Activated naive CD4-positive, alpha-beta T cell treated with anti-CD3 and anti-CD28 coated beads, Interleukin-2, amount 50 U/mL, for 72 hours (primary cell): Measurements from ENCODE around the gene ARL6IP4. TPM values are rescaled to one million over a fixed set of nuclear protein-coding genes. Genes with fewer than 3 reads are reported as not detected.
"Not testable (repeated sequence)": the region's sequence is repeated elsewhere in the genome, so short reads cannot be mapped to it uniquely, and the experiment has no call there.

Experiments used
- ATAC-seq, 2 donors: fragments of 150-1000 bp; cut with Tn5 transposase; 2 replicates each; pipeline ENCODE4 v1.10.0; 2021; ENCODE audit warnings: mild to moderate bottlenecking in 2 of 2, moderate library complexity in 2 of 2
- DNase-seq, 2 donors: peaks; one replicate each; pipeline ENCODE4 v3.0.0; 2021 to 2022; ENCODE audit warnings: low spot score in 2 of 2
- H3K27ac Mint-ChIP-seq, 2 donors: one replicate each; pipeline ENCODE4 v1.8.0; 2022; ENCODE audit warnings: mild to moderate bottlenecking in 2 of 2, mixed read lengths in 2 of 2
- H3K36me3 Mint-ChIP-seq, 2 donors: one replicate each; pipeline ENCODE4 v1.8.0; 2022; ENCODE audit warnings: mixed read lengths in 2 of 2
- H3K9me3 Mint-ChIP-seq, 2 donors: one replicate each; pipeline ENCODE4 v1.8.0; 2022; ENCODE audit warnings: mixed read lengths in 2 of 2
- total RNA-seq, 2 donors: library from RNA; stranded (reverse); gene quantifications; one replicate each; pipeline ENCODE4 v1.2.3, GENCODE V29; 2022

Gene ARL6IP4
- total RNA-seq, 2 donors from 2014 or later: 99.9 to 180 TPM

GRCh38 chr12:123006977-123007376 lies 26.5 kb downstream of the ARL6IP4 start:
- DNase-seq (no peak), ATAC-seq (no peak)
- no peaks in the 10 kb centered on the region for H3K36me3 Mint-ChIP-seq
- no peak overlapping the region for H3K27ac Mint-ChIP-seq
- no peaks in the 10 kb centered on the region for H3K9me3 Mint-ChIP-seq

GRCh38 chr12:123010110-123010509 lies 29.6 kb downstream of the ARL6IP4 start:
- no peak for ATAC-seq
- Mint-ChIP-seq H3K27ac (peak overlapping the region in 1 of 2 donors; percentile 69), H3K36me3 (no peaks in the 10 kb centered on the region), H3K9me3 (no peaks in the 10 kb centered on the region)
- DNase-seq: no peak

DNA sequence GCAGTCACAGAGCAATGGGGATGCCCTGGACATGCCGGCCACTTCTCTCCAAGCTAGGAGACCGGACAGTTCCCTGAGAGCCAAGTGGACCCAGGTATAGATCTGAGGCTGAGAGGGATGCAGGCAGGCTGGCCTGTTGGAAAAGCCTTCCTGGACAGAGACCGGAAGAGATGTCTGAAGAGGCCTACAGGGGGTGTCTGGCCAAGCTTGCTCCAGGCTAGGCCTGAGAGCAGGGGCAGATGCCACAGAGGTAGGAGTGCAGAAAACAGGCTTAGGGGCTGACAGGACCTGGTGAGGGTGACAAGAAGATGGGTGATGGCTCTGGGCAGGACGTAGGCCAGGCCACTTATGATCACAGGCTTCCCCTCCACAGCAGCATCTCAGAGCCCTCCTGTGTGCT lies 30.2 kb downstream of the ARL6IP4 start:
- DNase-seq (no peak), ATAC-seq (no peak)
- no peaks in the 10 kb centered on the region for H3K9me3 Mint-ChIP-seq
- H3K36me3 Mint-ChIP-seq: no peaks in the 10 kb centered on the region
- peak overlapping the region in 1 of 2 donors; percentile 69 for H3K27ac Mint-ChIP-seq

- peak overlapping the region in 1 of 2 donors; percentile 77 for H3K27ac Mint-ChIP-seq
- H3K9me3 Mint-ChIP-seq: no peaks in the 10 kb centered on the region
- ATAC-seq (no peak), DNase-seq (no peak)
- no peaks in the 10 kb centered on the region for H3K36me3 Mint-ChIP-seq
Observed at GRCh38 chr12:123011701-123012100, 31.2 kb downstream of the ARL6IP4 start.

DNA sequence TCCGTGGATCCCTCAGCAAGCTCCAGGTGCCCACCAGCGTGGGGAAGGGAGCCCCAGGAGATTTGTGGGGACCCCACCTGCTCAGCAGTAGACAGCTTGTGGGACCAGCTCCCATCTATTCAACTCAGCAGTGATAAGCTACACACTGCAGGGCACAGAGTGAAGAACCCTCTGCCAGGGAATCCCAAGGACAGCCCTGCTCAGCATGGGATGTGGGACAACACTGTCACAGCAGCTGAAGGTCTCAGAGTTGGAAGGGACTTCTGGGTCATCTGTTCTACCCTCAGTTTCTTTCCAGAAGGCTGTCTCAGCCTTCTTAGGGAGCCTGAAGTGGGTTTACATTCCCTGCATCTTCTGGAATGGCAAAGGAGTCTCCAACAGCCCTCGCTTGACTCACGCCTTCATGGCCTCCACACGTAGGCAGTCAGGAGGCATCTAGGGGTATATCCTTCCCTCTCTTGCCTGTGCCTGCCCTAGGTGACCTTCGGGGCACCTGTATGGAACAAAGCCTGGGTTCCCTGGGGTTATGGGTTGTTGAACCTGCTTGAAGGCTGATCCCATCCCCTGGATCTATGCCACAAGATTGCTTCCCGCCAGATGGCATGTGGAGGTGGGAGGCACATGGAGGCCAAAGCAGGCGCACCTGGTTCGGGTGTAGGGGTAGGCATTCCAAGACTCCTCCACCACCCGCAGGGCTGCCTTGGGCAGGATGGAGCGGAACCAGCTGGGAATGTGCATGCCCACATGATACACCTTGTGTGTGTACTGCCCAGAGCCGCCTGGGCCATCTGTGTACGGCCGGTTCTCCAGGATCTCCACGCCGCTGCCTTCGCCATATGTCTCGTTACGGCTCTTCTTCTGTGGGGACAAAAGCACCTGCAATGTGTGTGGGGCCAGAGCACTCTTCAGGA lies 33.0 kb downstream of the ARL6IP4 start:
- no peak for DNase-seq
- Mint-ChIP-seq H3K27ac (peak overlapping the region; percentile 44 to 48), H3K36me3 (no peaks in the 10 kb centered on the region), H3K9me3 (no peaks in the 10 kb centered on the region)
- ATAC-seq: no peak

DNA sequence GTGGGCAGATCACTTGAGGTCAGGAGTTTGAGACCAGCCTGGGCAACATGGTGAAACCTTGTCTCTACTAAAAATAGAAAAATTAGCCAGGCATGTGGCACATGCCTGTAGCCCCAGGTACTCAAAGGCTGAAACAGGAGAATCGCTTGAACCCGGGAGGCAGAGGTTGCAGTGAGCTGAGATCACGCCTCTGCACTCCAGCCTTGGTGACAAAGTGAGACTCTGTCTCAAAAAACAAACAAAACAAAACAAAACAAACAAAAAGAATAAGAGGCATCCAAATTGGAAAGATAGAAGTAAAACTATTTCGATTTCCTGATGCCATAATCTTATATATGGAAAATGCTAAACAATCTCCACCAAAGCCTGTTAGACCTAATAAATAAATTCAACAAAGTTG lies 34.0 kb downstream of the ARL6IP4 start:
- H3K27ac Mint-ChIP-seq, ATAC-seq, H3K36me3 Mint-ChIP-seq, H3K9me3 Mint-ChIP-seq, DNase-seq: not testable (repeated sequence)

DNA sequence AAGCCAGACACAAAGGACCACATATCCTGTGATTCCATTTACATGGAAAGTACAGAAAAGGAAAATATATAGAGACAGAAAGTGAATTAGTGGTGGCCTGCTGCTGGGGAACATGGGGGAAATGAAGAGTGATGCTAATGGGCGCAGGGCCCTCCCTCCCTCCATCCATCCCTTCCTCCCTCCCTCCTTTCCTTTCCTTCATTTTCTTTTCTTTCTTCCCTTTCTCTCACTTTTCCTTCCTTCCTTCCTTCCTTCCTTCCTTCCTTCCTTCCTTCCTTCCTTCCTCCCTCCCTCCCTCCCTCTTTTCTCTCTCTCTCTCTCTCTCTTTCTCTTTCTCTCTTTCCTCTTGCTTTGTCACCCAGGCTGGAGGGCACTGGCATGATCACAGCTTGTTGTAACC lies 37.3 kb downstream of the ARL6IP4 start:
- peak overlapping the region in 1 of 2 donors; percentile 33 for H3K27ac Mint-ChIP-seq
- ATAC-seq (no peak), DNase-seq (no peak)
- H3K36me3 Mint-ChIP-seq: no peaks in the 10 kb centered on the region
- no peaks in the 10 kb centered on the region for H3K9me3 Mint-ChIP-seq

- Mint-ChIP-seq H3K36me3 (no peaks in the 10 kb centered on the region), H3K9me3 (no peaks in the 10 kb centered on the region), H3K27ac (peak overlapping the region; percentile 60 to 84)
- no peak for ATAC-seq
- DNase-seq: no peak
Observed at GRCh38 chr12:123019841-123020138, 39.3 kb downstream of the ARL6IP4 start.

DNA sequence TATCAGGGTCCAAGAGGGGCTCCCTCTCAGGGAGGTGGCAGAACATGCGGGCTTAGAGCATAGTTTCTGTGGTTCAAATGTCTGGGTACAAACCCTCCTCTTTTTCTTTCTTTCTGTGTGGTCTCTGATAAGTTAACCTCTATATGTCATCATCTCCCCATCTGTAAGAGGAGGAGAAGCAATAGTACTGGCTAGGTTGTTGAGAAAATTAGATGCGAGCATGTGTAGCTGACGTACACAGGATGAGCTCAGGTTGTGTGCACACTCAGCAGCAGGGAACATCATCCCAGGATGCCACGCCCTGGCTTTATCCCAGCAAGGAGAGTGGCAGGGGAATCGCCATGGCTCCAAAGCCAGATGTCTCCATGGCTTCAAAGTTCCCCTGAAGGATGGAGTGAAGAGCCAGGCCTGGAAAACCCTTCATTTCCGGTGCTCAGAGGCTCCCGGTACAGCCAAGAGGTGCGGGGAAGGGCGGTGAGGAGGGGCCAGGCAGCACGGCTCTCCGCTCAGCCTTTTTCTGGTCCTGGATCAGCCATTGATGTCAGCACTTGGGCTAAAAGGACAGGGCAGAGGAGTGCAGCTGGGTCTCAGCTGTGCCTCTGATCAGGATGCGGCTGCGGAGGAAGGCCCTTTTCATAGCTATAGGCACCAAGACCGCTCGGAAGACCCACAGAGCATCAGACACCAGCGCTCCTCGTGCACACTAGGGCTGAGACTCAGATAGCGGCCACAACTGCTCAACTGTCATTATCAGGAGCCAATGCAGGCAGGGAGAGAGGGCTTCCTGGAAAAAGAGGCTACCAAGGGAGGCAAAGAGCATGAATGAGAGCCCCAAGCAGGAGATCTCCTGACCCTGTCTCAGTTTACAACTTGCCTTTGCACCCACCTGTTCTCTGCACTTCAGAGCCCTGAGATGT lies 41.5 kb downstream of the ARL6IP4 start:
- ATAC-seq (no peak), DNase-seq (no peak)
- H3K36me3 Mint-ChIP-seq: no peaks in the 10 kb centered on the region
- H3K9me3 Mint-ChIP-seq: no peaks in the 10 kb centered on the region
- no peak overlapping the region for H3K27ac Mint-ChIP-seq

DNA sequence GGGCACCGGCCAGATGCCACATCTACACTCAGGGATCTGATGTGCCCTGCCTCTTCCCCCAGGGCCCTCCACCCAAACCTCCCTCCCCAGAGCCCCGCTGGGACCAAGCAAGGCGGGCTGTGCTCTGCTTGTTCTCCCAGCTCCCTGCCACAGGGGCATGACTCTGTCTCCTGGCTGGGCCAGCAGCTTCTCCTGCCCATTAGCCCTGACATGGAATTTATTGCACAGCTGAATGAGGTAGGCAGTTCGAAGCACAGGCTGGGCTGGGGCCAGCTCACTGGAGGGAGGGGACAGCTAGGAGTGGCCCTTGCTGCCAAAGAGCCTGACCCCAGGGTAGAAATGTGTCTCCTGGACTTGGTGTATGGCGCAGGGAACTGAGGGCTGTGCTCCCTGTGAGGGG lies 42.4 kb downstream of the ARL6IP4 start:
- ATAC-seq (no peak), DNase-seq (no peak)
- H3K9me3 Mint-ChIP-seq: no peaks in the 10 kb centered on the region
- no peak overlapping the region for H3K27ac Mint-ChIP-seq
- H3K36me3 Mint-ChIP-seq: no peaks in the 10 kb centered on the region

GRCh38 chr12:123024819-123025391 lies 44.4 kb downstream of the ARL6IP4 start:
- peak overlapping the region; percentile 55 to 95 for H3K27ac Mint-ChIP-seq
- no peaks in the 10 kb centered on the region for H3K36me3 Mint-ChIP-seq
- peak; percentile 88 to 96 for ATAC-seq
- DNase-seq: peak in 1 of 2 donors; percentile 43
- H3K9me3 Mint-ChIP-seq: no peaks in the 10 kb centered on the region

- DNase-seq: no peak
- peak overlapping the region in 1 of 2 donors; percentile 60 for H3K27ac Mint-ChIP-seq
- H3K9me3 Mint-ChIP-seq: no peaks in the 10 kb centered on the region
- ATAC-seq: no peak
- no peaks in the 10 kb centered on the region for H3K36me3 Mint-ChIP-seq
Observed at GRCh38 chr12:123026094-123026853, 45.8 kb downstream of the ARL6IP4 start.

- DNase-seq (no peak), ATAC-seq (no peak)
- Mint-ChIP-seq H3K36me3 (no peaks in the 10 kb centered on the region), H3K27ac (peak overlapping the region in 1 of 2 donors; percentile 66), H3K9me3 (no peaks in the 10 kb centered on the region)
Observed at GRCh38 chr12:123027726-123028445, 47.4 kb downstream of the ARL6IP4 start.

DNA sequence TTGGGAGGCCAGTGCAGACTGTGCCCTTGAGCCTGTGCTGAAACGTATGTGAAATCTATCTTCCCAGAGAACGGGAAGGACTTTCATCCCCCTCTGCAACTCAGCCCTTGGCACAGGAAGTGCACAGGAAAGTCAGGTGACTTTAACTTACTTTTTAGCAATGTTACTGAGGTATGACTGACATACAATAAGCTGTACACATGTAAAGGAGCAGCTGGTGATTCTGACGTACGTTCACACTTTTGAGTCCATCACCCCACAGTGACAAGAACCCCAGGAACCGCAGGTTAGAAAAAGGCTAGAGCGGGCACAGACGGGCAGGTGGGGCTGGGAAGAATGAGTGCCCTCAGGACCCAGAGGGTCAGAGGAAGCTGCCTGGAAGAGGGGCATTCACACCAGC lies 48.0 kb downstream of the ARL6IP4 start:
- no peak for ATAC-seq
- Mint-ChIP-seq H3K36me3 (peaks cover 0 to 4% of the 10 kb centered on the region in 2 donors), H3K27ac (peak overlapping the region in 1 of 2 donors; percentile 66), H3K9me3 (no peaks in the 10 kb centered on the region)
- DNase-seq: no peak

DNA sequence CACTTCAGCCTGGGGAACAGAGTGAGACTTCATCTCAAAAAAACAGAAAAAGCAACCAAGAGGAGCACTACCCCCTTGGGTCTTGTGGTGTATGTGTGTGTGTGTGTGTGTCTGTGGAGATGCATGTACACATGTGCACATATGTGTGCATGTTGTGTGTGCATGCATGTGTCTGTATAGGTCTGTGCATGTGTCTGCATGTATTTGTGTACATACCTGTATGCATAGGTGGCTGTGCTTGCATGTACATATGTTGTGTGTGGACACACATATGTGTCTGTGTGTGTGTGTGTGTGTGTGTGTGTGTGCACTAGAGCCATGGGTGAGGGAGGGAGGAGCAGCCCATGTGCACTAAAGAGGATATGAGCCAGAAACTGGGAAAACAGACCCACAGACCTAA lies 49.1 kb downstream of the ARL6IP4 start:
- Mint-ChIP-seq H3K36me3 (peaks cover 0 to 10% of the 10 kb centered on the region in 2 donors), H3K9me3 (no peaks in the 10 kb centered on the region), H3K27ac (no peak overlapping the region)
- ATAC-seq (no peak), DNase-seq (no peak)

DNA sequence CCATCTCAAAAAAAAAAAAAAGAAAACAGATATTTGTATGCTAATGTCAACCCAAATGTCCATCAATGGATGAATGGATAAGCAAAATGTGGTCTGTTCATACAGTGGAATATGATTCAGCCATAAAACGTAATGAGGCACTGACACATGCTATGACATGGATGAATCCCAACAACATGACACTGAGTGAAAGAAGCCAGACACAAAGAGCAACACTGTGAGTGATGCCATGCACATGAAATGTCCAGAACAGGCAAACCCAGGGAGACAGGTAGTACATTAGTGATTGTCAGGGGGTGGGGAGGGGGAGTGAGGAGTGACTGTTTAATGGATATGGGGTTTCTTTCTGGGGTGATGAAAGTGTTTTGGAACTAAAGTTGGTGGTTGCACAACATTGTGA lies 50.2 kb downstream of the ARL6IP4 start:
- H3K9me3 Mint-ChIP-seq: no peaks in the 10 kb centered on the region

More for the DNA sequence above, 50.2 kb downstream of the ARL6IP4 start:
- H3K27ac Mint-ChIP-seq: no peak overlapping the region
- ATAC-seq (no peak), DNase-seq (no peak)
- H3K36me3 Mint-ChIP-seq: peaks cover 0 to 10% of the 10 kb centered on the region in 2 donors
